ENCODE data around the gene RIOK2. TPM values are rescaled to one million over a fixed set of nuclear protein-coding genes. Genes with fewer than 3 reads are reported as not detected.

The RIOK2 gene
- total and polyA plus RNA-seq, 4 donors = 15.8 to 23.9 (median 19.1) TPM

GRCh38 chr5:97125125-97125683 is 57.8 kb downstream of the RIOK2 start:
- ATAC-seq (ENCODE audit: low FRiP score) = no peak
- Histone ChIP-seq H3K27me3 (ENCODE audit: control insufficient read depth in 1 of 2, insufficient read depth in 2 of 2, low read length in 1 of 2) (no peaks in the 10 kb centered on the region), H3K36me3 (ENCODE audit: control insufficient read depth in 1 of 2, insufficient read depth in 2 of 2, low read length in 1 of 2) (no peaks in the 10 kb centered on the region), H3K27ac (ENCODE audit: low read depth in 1 of 2, low read length in 2 of 2) (no peak overlapping the region), H3K4me3 (ENCODE audit: low read length in 2 of 2) (no peak overlapping the region), H3K4me1 (ENCODE audit: control insufficient read depth in 1 of 2, insufficient read depth in 2 of 2, low read length in 2 of 2) (no peaks in the 10 kb centered on the region), H3K9me3 (ENCODE audit: control insufficient read depth, low read length) (no peaks in the 10 kb centered on the region)
- DNase-seq = no peak
- intact Hi-C loops (cut with DNase I) = no loop called here
- 64 to 66% methylated on average over 3 of the region's 3 CpGs for WGBS, 2 donors

DNA sequence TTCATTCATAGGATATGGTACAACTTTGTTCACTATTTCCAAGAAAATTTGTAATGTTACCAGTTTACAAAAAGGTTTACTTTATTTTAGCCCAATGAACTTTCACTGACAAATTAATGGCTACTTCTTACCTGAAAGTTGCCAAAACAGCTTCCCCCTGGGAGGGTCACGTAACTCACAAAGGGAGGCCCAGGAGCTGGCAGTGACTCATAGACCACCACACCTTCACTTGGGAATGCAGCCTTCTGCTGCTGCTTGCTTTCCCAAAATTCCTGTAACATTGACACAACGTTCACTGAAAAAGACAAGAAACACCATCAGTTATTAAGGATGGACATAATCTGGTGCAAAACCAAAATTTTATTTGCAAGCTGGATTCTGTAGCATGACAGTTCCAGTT is 58.7 kb downstream of the RIOK2 start:
- Histone ChIP-seq H3K27me3 (ENCODE audit: control insufficient read depth in 1 of 2, insufficient read depth in 2 of 2, low read length in 1 of 2) (no peaks in the 10 kb centered on the region), H3K27ac (ENCODE audit: low read depth in 1 of 2, low read length in 2 of 2) (no peak overlapping the region), H3K4me1 (ENCODE audit: control insufficient read depth in 1 of 2, insufficient read depth in 2 of 2, low read length in 2 of 2) (no peaks in the 10 kb centered on the region), H3K9me3 (ENCODE audit: control insufficient read depth, low read length) (no peaks in the 10 kb centered on the region), H3K36me3 (ENCODE audit: control insufficient read depth in 1 of 2, insufficient read depth in 2 of 2, low read length in 1 of 2) (no peaks in the 10 kb centered on the region), H3K4me3 (ENCODE audit: low read length in 2 of 2) (no peak overlapping the region)
- WGBS, 2 donors = 50 to 60% methylated on average over 2 of the region's 2 CpGs
- DNase-seq (no peak), ATAC-seq (ENCODE audit: low FRiP score) (no peak)
- intact Hi-C loops (cut with DNase I) = no loop called here

DNA sequence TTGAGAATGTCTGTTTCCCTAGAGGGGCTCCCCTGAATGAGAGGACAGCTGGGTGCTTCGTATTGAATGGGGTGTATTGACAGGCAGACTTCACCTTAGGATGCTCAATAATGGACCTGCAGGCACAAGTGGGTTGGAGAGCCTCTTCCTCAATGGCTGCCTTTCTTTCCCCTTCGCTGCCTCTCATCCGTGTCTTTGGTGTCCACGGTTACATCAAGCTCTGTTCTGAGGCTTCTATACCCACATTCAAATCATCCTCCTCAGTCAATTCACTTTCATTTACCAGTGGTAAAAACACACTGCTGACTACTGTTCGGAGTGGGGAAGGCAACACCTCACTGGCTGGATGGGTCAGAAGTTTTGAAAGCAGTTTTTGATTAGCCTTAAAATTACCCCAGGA is 61.2 kb downstream of the RIOK2 start:
- DNase-seq (no peak), ATAC-seq (ENCODE audit: low FRiP score) (no peak)
- Histone ChIP-seq H3K27me3 (ENCODE audit: control insufficient read depth in 1 of 2, insufficient read depth in 2 of 2, low read length in 1 of 2) (no peaks in the 10 kb centered on the region), H3K4me3 (ENCODE audit: low read length in 2 of 2) (no peak overlapping the region), H3K9me3 (ENCODE audit: control insufficient read depth, low read length) (no peaks in the 10 kb centered on the region), H3K36me3 (ENCODE audit: control insufficient read depth in 1 of 2, insufficient read depth in 2 of 2, low read length in 1 of 2) (no peaks in the 10 kb centered on the region), H3K27ac (ENCODE audit: low read depth in 1 of 2, low read length in 2 of 2) (no peak overlapping the region), H3K4me1 (ENCODE audit: control insufficient read depth in 1 of 2, insufficient read depth in 2 of 2, low read length in 2 of 2) (no peaks in the 10 kb centered on the region)
- intact Hi-C loops (cut with DNase I) = no loop called here
- WGBS, 2 donors = 84% methylated on average over 5 of the region's 5 CpGs

- no peak overlapping the region for H3K27ac ChIP-seq (ENCODE audit: low read depth in 1 of 2, low read length in 2 of 2)
- intact Hi-C loops (cut with DNase I) = no loop called here
- no peaks in the 10 kb centered on the region for H3K36me3 ChIP-seq (ENCODE audit: control insufficient read depth in 1 of 2, insufficient read depth in 2 of 2, low read length in 1 of 2)
- DNase-seq (no peak), ATAC-seq (ENCODE audit: low FRiP score) (no peak)
- no peaks in the 10 kb centered on the region for H3K9me3 ChIP-seq (ENCODE audit: control insufficient read depth, low read length)
- no peaks in the 10 kb centered on the region for H3K4me1 ChIP-seq (ENCODE audit: control insufficient read depth in 1 of 2, insufficient read depth in 2 of 2, low read length in 2 of 2)
- 49 to 72% methylated on average over 2 of the region's 2 CpGs for WGBS, 2 donors
- H3K4me3 ChIP-seq (ENCODE audit: low read length in 2 of 2) = no peak overlapping the region
- no peaks in the 10 kb centered on the region for H3K27me3 ChIP-seq (ENCODE audit: control insufficient read depth in 1 of 2, insufficient read depth in 2 of 2, low read length in 1 of 2)
Measured at GRCh38 chr5:97120195-97120594, 62.9 kb downstream of the RIOK2 start.

DNA sequence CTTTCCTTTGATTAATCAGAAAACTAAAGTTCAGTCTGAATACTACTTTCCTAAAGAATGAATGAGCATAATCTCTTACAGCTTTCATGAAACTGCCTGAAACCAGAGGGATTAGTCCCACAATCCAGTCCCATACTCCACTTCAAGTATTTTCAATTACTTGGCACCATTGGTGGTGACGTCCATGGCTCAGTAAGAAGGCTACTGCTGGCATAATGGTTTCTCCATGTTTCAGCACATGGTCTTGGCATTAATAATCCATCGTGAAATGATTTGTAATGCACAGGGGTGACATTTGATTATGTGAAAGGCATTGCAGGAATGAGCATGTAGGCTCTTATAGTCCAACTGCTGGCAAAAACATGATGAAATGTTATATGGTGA is 64.0 kb downstream of the RIOK2 start:
- Histone ChIP-seq H3K4me1 (ENCODE audit: control insufficient read depth in 1 of 2, insufficient read depth in 2 of 2, low read length in 2 of 2) (no peaks in the 10 kb centered on the region), H3K36me3 (ENCODE audit: control insufficient read depth in 1 of 2, insufficient read depth in 2 of 2, low read length in 1 of 2) (no peaks in the 10 kb centered on the region), H3K27ac (ENCODE audit: low read depth in 1 of 2, low read length in 2 of 2) (no peak overlapping the region), H3K9me3 (ENCODE audit: control insufficient read depth, low read length) (no peaks in the 10 kb centered on the region), H3K27me3 (ENCODE audit: control insufficient read depth in 1 of 2, insufficient read depth in 2 of 2, low read length in 1 of 2) (no peaks in the 10 kb centered on the region), H3K4me3 (ENCODE audit: low read length in 2 of 2) (no peak overlapping the region)
- 45 to 64% methylated on average over 2 of the region's 2 CpGs for WGBS, 2 donors
- ATAC-seq (ENCODE audit: low FRiP score) (no peak), DNase-seq (no peak)
- intact Hi-C loops (cut with DNase I) = no loop called here

- Histone ChIP-seq H3K4me3 (ENCODE audit: low read length in 2 of 2) (no peak overlapping the region), H3K4me1 (ENCODE audit: control insufficient read depth in 1 of 2, insufficient read depth in 2 of 2, low read length in 2 of 2) (no peaks in the 10 kb centered on the region), H3K27me3 (ENCODE audit: control insufficient read depth in 1 of 2, insufficient read depth in 2 of 2, low read length in 1 of 2) (no peaks in the 10 kb centered on the region), H3K9me3 (ENCODE audit: control insufficient read depth, low read length) (no peaks in the 10 kb centered on the region), H3K36me3 (ENCODE audit: control insufficient read depth in 1 of 2, insufficient read depth in 2 of 2, low read length in 1 of 2) (no peaks in the 10 kb centered on the region), H3K27ac (ENCODE audit: low read depth in 1 of 2, low read length in 2 of 2) (no peak overlapping the region)
- no peak for DNase-seq
- 27 to 40% methylated on average over 2 of the region's 2 CpGs for WGBS, 2 donors
- no peak for ATAC-seq (ENCODE audit: low FRiP score)
- intact Hi-C loops (cut with DNase I) = no loop called here
Measured at GRCh38 chr5:97118261-97119006, 64.6 kb downstream of the RIOK2 start.

- no peaks in the 10 kb centered on the region for H3K9me3 ChIP-seq (ENCODE audit: control insufficient read depth, low read length)
- no peak overlapping the region for H3K4me3 ChIP-seq (ENCODE audit: low read length in 2 of 2)
- no peaks in the 10 kb centered on the region for H3K36me3 ChIP-seq (ENCODE audit: control insufficient read depth in 1 of 2, insufficient read depth in 2 of 2, low read length in 1 of 2)
- intact Hi-C loops (cut with DNase I) = no loop called here
- no peak overlapping the region for H3K27ac ChIP-seq (ENCODE audit: low read depth in 1 of 2, low read length in 2 of 2)
- no peaks in the 10 kb centered on the region for H3K4me1 ChIP-seq (ENCODE audit: control insufficient read depth in 1 of 2, insufficient read depth in 2 of 2, low read length in 2 of 2)
- H3K27me3 ChIP-seq (ENCODE audit: control insufficient read depth in 1 of 2, insufficient read depth in 2 of 2, low read length in 1 of 2) = no peaks in the 10 kb centered on the region
- ATAC-seq (ENCODE audit: low FRiP score) (no peak), DNase-seq (no peak)
- 77 to 86% methylated on average over 9 of the region's 9 CpGs for WGBS, 2 donors
Measured at GRCh38 chr5:97115932-97116331, 67.1 kb downstream of the RIOK2 start.

GRCh38 chr5:97112230-97112629 is 70.8 kb downstream of the RIOK2 start:
- no peaks in the 10 kb centered on the region for H3K27me3 ChIP-seq (ENCODE audit: control insufficient read depth in 1 of 2, insufficient read depth in 2 of 2, low read length in 1 of 2)
- H3K27ac ChIP-seq (ENCODE audit: low read depth in 1 of 2, low read length in 2 of 2) = no peak overlapping the region
- 35 to 44% methylated on average over 6 of the region's 6 CpGs for WGBS, 2 donors
- ATAC-seq (ENCODE audit: low FRiP score) (no peak), DNase-seq (no peak)
- no peaks in the 10 kb centered on the region for H3K4me1 ChIP-seq (ENCODE audit: control insufficient read depth in 1 of 2, insufficient read depth in 2 of 2, low read length in 2 of 2)
- intact Hi-C loops (cut with DNase I) = no loop called here
- H3K9me3 ChIP-seq (ENCODE audit: control insufficient read depth, low read length) = no peaks in the 10 kb centered on the region
- no peaks in the 10 kb centered on the region for H3K36me3 ChIP-seq (ENCODE audit: control insufficient read depth in 1 of 2, insufficient read depth in 2 of 2, low read length in 1 of 2)
- H3K4me3 ChIP-seq (ENCODE audit: low read length in 2 of 2) = no peak overlapping the region

- H3K36me3 ChIP-seq (ENCODE audit: control insufficient read depth in 1 of 2, insufficient read depth in 2 of 2, low read length in 1 of 2) = no peaks in the 10 kb centered on the region
- no peaks in the 10 kb centered on the region for H3K27me3 ChIP-seq (ENCODE audit: control insufficient read depth in 1 of 2, insufficient read depth in 2 of 2, low read length in 1 of 2)
- DNase-seq (no peak), ATAC-seq (ENCODE audit: low FRiP score) (no peak)
- H3K27ac ChIP-seq (ENCODE audit: low read depth in 1 of 2, low read length in 2 of 2) = no peak overlapping the region
- no peak overlapping the region for H3K4me3 ChIP-seq (ENCODE audit: low read length in 2 of 2)
- H3K4me1 ChIP-seq (ENCODE audit: control insufficient read depth in 1 of 2, insufficient read depth in 2 of 2, low read length in 2 of 2) = no peaks in the 10 kb centered on the region
- WGBS, 2 donors = 30 to 31% methylated on average over 4 of the region's 4 CpGs
- H3K9me3 ChIP-seq (ENCODE audit: control insufficient read depth, low read length) = no peaks in the 10 kb centered on the region
- intact Hi-C loops (cut with DNase I) = no loop called here
Measured at GRCh38 chr5:97111616-97112015, 71.4 kb downstream of the RIOK2 start.

Data from aorta (tissue), 5 donors.